ENCODE measurements around the gene FBXL20. TPM values are rescaled to one million over a fixed set of nuclear protein-coding genes. Genes with fewer than 3 reads are reported as not detected.

Gene FBXL20
- polyA plus RNA-seq, 1 of the 3 experiments (the other 2 are of a cell fraction): 2.2 TPM

DNA sequence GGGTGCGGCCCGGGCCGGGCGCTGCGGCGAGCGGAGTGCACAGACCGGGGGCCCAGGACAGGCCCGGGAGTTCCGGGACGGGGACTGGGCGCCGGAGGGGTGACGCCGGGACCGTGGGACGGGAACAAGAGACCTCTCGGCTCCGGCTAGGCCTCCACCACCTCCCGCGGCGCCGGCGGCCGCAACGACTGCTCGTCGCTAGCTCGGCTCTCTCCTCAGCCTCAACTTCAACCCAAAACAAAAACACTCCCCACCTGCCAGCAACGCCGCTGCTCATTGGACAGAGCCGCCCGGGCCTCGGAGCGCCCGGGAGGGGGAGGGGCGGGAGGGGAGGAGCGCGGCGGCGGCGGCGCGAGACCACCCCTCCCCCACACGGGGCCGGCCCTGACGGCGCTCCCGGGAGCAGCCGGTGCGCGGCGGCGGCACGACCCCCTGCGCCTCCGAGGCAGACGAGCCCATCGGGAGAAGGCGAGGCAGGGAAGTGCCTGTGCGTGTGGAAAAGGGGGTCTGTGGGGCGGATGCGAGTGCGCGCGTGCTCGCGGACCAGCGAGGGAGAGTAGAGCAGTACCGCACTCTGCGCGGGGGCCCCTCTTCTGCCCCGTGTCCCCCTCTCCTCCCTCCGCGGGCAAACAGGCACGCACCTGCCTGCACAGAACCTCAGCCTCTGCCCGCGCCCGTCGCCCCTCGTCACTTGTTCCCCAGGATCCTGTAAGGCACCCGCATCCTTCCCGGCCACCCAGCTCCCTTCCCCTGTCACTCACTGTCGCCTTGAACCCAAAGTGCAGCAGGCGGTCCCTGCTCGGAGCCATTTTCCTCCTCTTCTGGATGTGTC lies at the start of gene FBXL20 (continued):
- TF ChIP-seq GATA2 (CRISPR knock-in tag; IDR thresholded peaks at IDR 0.05) (no peak), NFIC (IDR thresholded peaks at IDR 0.05; ENCODE audit: borderline replicate concordance) (no peak), CTCF (IDR thresholded peaks at IDR 0.05) (no peak), YY1 (IDR thresholded peaks at IDR 0.05; ENCODE audit: low read depth) (no peak; the same call in 1 of the 2 replicates), USF2 (IDR thresholded peaks at IDR 0.05; ENCODE audit: borderline replicate concordance, low read depth, low read length) (no peak), SMC3 (IDR thresholded peaks at IDR 0.05; ENCODE audit: low read depth, low read length) (no peak), ELF1 (IDR thresholded peaks at IDR 0.05) (no peak), MAX (IDR thresholded peaks at IDR 0.05; ENCODE audit: low read depth) (peak; percentile 53; the same call in 1 of the 2 replicates), MXI1 (IDR thresholded peaks at IDR 0.05; ENCODE audit: low read depth, low read length) (peak; percentile 70; the same call in 1 of the 2 replicates), GABPA (IDR thresholded peaks at IDR 0.05; ENCODE audit: low read depth) (no peak)

DNA sequence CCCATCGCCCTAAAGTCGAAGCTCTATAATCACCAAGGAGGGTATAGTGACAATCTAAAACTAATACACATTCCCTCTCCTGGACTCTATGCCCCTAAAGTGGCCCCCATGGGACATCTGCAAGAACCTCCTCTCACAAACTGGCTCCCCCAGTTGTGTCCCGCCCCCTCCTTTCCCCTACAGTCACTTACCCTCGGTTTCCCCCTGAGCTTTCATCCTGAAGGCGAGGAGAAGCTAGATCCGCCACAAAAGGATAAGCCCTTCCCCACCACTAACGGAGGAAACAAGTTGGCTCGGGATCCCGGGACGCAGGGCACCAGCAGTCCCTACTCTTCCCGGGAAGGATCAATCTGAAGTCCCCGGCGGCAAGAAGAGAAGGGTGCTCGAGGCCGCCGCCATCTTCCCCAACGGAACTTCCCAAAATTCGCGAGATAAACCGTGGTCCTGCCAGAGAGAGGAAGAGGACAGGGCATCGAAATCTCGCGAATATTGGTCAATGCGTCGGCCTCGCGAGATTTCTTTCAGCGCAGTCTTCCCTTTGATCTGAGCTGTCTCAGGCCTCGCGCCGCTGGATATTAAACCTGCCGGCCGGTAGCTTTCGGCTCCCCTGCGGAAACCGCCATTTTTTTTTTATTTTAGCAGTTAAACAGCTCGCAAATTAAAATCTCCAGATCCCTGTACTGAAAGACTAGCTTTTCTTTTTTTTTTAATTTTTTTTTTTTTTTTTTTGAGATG lies 49.6 kb upstream of the FBXL20 start, which contains the start of gene MED1:
Gene MED1 (minus strand): TSS at position 417 of the 735 bp plus-strand sequence. CDS start 201 bp downstream, at position 216.
- Histone ChIP-seq H3K9me2 (no peaks in the 10 kb centered on the region), H3K79me2 (ENCODE audit: insufficient read depth) (peaks cover 52% of the 10 kb centered on the region), H3K27ac (ENCODE audit: low read depth in 2 of 2, low read length in 1 of 2) (peak within 1 kb of the TSS; percentile 77 to 85), H3K4me1 (ENCODE audit: control insufficient read depth in 1 of 2, insufficient read depth in 2 of 2, low read depth in 1 of 2, low read length in 1 of 2) (peaks cover 4% of the 10 kb centered on the region in 2 experiments; a peak in 2 of 4 replicates), H3K9ac (peak within 1 kb of the TSS; percentile 97), H2AFZ (ENCODE audit: low read depth) (peak within 1 kb of the TSS; percentile 97), H3K4me2 (peak within 1 kb of the TSS; percentile 98), H3F3A (replicated peaks; ENCODE audit: insufficient read depth) (peaks cover 7% of the 10 kb centered on the region), H3K36me3 (replicated peaks in 1 of 2; ENCODE audit: control insufficient read depth in 1 of 2, insufficient read depth in 2 of 2, low read length in 1 of 2) (peaks cover 5 to 24% of the 10 kb centered on the region in 2 experiments), H3K9me3 (no peaks in the 10 kb centered on the region), H3K4me3 (ENCODE audit: low read depth in 2 of 2, low read length in 1 of 2) (peak within 1 kb of the TSS; percentile 67 to 87), H3K27me3 (ENCODE audit: insufficient read depth) (no peaks in the 10 kb centered on the region), H4K20me1 (ENCODE audit: insufficient read depth) (no peaks in the 10 kb centered on the region)
- WGBS (ENCODE audit: low lambda C conversion rate): under 1% methylated on average over 37 of the region's 37 CpGs
- peak; percentile 88 for DNase-seq
- POLR2A ChIA-PET: interaction anchor here (0.7 to 3.8 kb wide), 6 partner anchors 12 to 857 kb away, joined by 3 to 41 read pairs (median 5); partner anchors contain the start of genes CASC3, CDK12, FBXL20 and RPL19
- CTCF ChIA-PET: interaction anchor here (0.9 to 1.6 kb wide), 2 partner anchors 10 to 49 kb away, joined by 3 to 4 read pairs; partner anchors contain the start of genes CDK12 and FBXL20
- TF ChIP-seq, protein P1, sequence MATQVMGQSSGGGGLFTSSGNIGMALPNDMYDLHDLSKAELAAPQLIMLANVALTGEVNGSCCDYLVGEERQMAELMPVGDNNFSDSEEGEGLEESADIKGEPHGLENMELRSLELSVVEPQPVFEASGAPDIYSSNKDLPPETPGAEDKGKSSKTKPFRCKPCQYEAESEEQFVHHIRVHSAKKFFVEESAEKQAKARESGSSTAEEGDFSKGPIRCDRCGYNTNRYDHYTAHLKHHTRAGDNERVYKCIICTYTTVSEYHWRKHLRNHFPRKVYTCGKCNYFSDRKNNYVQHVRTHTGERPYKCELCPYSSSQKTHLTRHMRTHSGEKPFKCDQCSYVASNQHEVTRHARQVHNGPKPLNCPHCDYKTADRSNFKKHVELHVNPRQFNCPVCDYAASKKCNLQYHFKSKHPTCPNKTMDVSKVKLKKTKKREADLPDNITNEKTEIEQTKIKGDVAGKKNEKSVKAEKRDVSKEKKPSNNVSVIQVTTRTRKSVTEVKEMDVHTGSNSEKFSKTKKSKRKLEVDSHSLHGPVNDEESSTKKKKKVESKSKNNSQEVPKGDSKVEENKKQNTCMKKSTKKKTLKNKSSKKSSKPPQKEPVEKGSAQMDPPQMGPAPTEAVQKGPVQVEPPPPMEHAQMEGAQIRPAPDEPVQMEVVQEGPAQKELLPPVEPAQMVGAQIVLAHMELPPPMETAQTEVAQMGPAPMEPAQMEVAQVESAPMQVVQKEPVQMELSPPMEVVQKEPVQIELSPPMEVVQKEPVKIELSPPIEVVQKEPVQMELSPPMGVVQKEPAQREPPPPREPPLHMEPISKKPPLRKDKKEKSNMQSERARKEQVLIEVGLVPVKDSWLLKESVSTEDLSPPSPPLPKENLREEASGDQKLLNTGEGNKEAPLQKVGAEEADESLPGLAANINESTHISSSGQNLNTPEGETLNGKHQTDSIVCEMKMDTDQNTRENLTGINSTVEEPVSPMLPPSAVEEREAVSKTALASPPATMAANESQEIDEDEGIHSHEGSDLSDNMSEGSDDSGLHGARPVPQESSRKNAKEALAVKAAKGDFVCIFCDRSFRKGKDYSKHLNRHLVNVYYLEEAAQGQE (IDR thresholded peaks at IDR 0.05; ENCODE audit: low read depth, low read length): peak; percentile 18; the same call in 1 of the 2 replicates
- TF ChIP-seq GABPA (IDR thresholded peaks at IDR 0.05; ENCODE audit: low read depth) (peak; percentile 57; the same call in 1 of the 2 replicates), CHD2 (IDR thresholded peaks at IDR 0.05; ENCODE audit: low read length, partially characterized antibody) (peak; percentile 99), CTCF (IDR thresholded peaks at IDR 0.05) (no peak), POLR2AphosphoS5 (IDR thresholded peaks at IDR 0.05; ENCODE audit: low read depth, low read length) (peak; percentile 83), PBX3 (IDR thresholded peaks at IDR 0.05) (0 out of 2 replicates have a peak, but pooled peaks have one; percentile 5), RAD21 (IDR thresholded peaks at IDR 0.05; ENCODE audit: low read length) (no peak), TEAD4 (IDR thresholded peaks at IDR 0.05; ENCODE audit: borderline replicate concordance, insufficient read depth) (no peak), YY1 (IDR thresholded peaks at IDR 0.05; ENCODE audit: low read depth) (peak; percentile 96), MAX (IDR thresholded peaks at IDR 0.05; ENCODE audit: low read depth) (peak; percentile 65), ELF1 (IDR thresholded peaks at IDR 0.05) (peak; percentile 78)

Data from SK-N-SH (cell line).